HCT116 (cell line): ENCODE data around the gene DQX1. TPM values are rescaled to one million over a fixed set of nuclear protein-coding genes. Genes with fewer than 3 reads are reported as not detected.

Source experiments
- ATAC-seq: fragments of 200-7000 bp; cut with Tn5 transposase; 2 replicates; pipeline ENCODE4 v1.9.1; 2020; ENCODE audit warnings: mild to moderate bottlenecking, moderate library complexity
- BruUV-seq: library from RNA; stranded (reverse); fragments of 400-500 nt; replicated peaks from 2 replicates; lab custom pipeline; 2021; lab: Mats Ljungman, UMichigan
- CTCF ChIA-PET: fragments of 300-600 bp; sonication (Branson Sonifier 250); formaldehyde crosslinking; loops from one replicate; lab custom pipeline; 2021; ENCODE audit warnings: antibody characterized with exemption; lab: Charles Lee
- POLR2A ChIA-PET: fragments of 300-600, 350-600 bp; sonication (Branson Sonifier 250); formaldehyde crosslinking; loops from one replicate; lab custom pipeline; 2021; ENCODE audit warnings: antibody characterized with exemption; lab: Charles Lee
- RAD21 ChIA-PET, 2 experiments: fragments of 300-600 bp; sonication (Branson Sonifier 250); formaldehyde crosslinking; loops; one replicate each; lab custom pipeline; 2023; ENCODE audit warnings: low total read pairs in 2 of 2; ENCODE audit not compliant: uncharacterized antibody in 2 of 2, unreplicated experiment in 2 of 2, low non-redundant PET in 1 of 2; lab: Charles Lee
- DNase-seq: peaks from one replicate; pipeline ENCODE4 v3.0.0-alpha.2; 2010; ENCODE audit warnings: low read depth, low spot score
- H2AFZ ChIP-seq: fragments of 200-600 bp; shearing (Covaris generic), sonication (generic); 2 replicates; pipeline ENCODE4 v1.6.1; 2017; ENCODE audit warnings: low read depth, mixed run types, mixed read lengths, antibody characterized with exemption, low read length; ENCODE audit not compliant: poor library complexity, severe bottlenecking
- H3K27ac ChIP-seq: 2 replicates; pipeline ENCODE4 v1.5.1; 2012; ENCODE audit warnings: low read depth, low read length
- H3K27me3 ChIP-seq: fragments of 200-600 bp; sonication (generic); 2 replicates; pipeline ENCODE4 v1.6.1; 2016; ENCODE audit warnings: mixed run types, low read length, mixed read lengths; ENCODE audit not compliant: insufficient read depth
- H3K36me3 ChIP-seq, 2 experiments: fragments of 200-500 bp in 1 of 2; fragments of 200-600 bp in 1 of 2; sonication (Bioruptor generic) in 1 of 2; sonication (generic) in 1 of 2; 2 replicates each; pipeline versions ENCODE4 v1.5.1 to v1.6.1; 2014 to 2016; ENCODE audit warnings: low read length in 2 of 2, inconsistent platforms in 1 of 2, mixed read lengths in 1 of 2, mixed run types in 1 of 2; ENCODE audit not compliant: insufficient read depth in 2 of 2, control insufficient read depth in 1 of 2
- H3K4me1 ChIP-seq, 2 experiments: fragments of 200-600 bp in 1 of 2; sonication (generic) in 1 of 2; 2 replicates each; pipeline versions ENCODE4 v1.5.1 to v1.6.1; 2012 to 2017; ENCODE audit warnings: low read length in 2 of 2, inconsistent platforms in 1 of 2, mild to moderate bottlenecking in 1 of 2, mixed read lengths in 1 of 2, mixed run types in 1 of 2, moderate library complexity in 1 of 2; ENCODE audit not compliant: insufficient read depth in 2 of 2, control insufficient read depth in 1 of 2
- H3K4me2 ChIP-seq: fragments of 200-600 bp; sonication (generic); 2 replicates; pipeline ENCODE4 v1.6.1; 2017; ENCODE audit warnings: mixed run types, low read length, mixed read lengths
- H3K4me3 ChIP-seq, 2 experiments: fragments of 200-600 bp in 1 of 2; sonication (generic) in 1 of 2; replicated peaks in 1 of 2; 2 replicates each; pipeline ENCODE4 v1.5.1; 2011 to 2016; ENCODE audit warnings: low read length in 2 of 2, control low read depth in 1 of 2, low read depth in 1 of 2, mild to moderate bottlenecking in 1 of 2, mixed read lengths in 1 of 2, mixed run types in 1 of 2
- H3K79me2 ChIP-seq: fragments of 200-600 bp; sonication (generic); 2 replicates; pipeline ENCODE4 v1.6.1; 2017; ENCODE audit warnings: mild to moderate bottlenecking, mixed run types, low read length, moderate library complexity, mixed read lengths; ENCODE audit not compliant: insufficient read depth
- H3K9ac ChIP-seq: fragments of 200-600 bp; sonication (generic); 2 replicates; pipeline ENCODE4 v1.6.1; 2016; ENCODE audit warnings: low read length, mixed read lengths
- H3K9me2 ChIP-seq: fragments of 200-600 bp; sonication (generic), shearing (Covaris generic); 2 replicates; pipeline ENCODE4 v1.6.1; 2017; ENCODE audit warnings: mixed run types, mild to moderate bottlenecking, moderate library complexity; ENCODE audit not compliant: insufficient read depth
- H3K9me3 ChIP-seq, 2 experiments: fragments of 200-500 bp in 1 of 2; fragments of 200-600 bp in 1 of 2; sonication (Bioruptor generic) in 1 of 2; sonication (generic) in 1 of 2; 2 replicates each; pipeline ENCODE4 v1.6.1; 2014 to 2017; ENCODE audit warnings: low read length in 2 of 2, mixed read lengths in 2 of 2, inconsistent platforms in 1 of 2, low read depth in 1 of 2, mild to moderate bottlenecking in 1 of 2, mixed run types in 1 of 2, moderate library complexity in 1 of 2; ENCODE audit not compliant: control insufficient read depth in 1 of 2, insufficient read depth in 1 of 2
- H4K20me1 ChIP-seq: fragments of 200-600 bp; sonication (generic), shearing (Covaris generic); 2 replicates; pipeline ENCODE4 v1.6.1; 2017; ENCODE audit warnings: mixed run types, mild to moderate bottlenecking, moderate library complexity; ENCODE audit not compliant: insufficient read depth
- ATF3 ChIP-seq: IDR thresholded peaks from 2 replicates; pipeline ENCODE4 v1.6.1; 2012
- CEBPB ChIP-seq: IDR thresholded peaks from 2 replicates; pipeline ENCODE4 v1.6.1; 2012; ENCODE audit warnings: low read depth
- EGR1 ChIP-seq: IDR thresholded peaks from 2 replicates; pipeline ENCODE4 v1.6.1; 2012; ENCODE audit warnings: low read depth
- EZH2 ChIP-seq: fragments of 200-600 bp; sonication (generic); IDR thresholded peaks from 2 replicates; pipeline ENCODE4 v1.6.1; 2017; ENCODE audit warnings: antibody characterized with exemption, mixed run types
- EZH2phosphoT487 ChIP-seq: fragments of 200-600 bp; IDR thresholded peaks from 2 replicates; pipeline ENCODE4 v1.6.1; 2018; ENCODE audit warnings: antibody characterized with exemption, borderline replicate concordance
- MAX ChIP-seq: IDR thresholded peaks from 2 replicates; pipeline ENCODE4 v1.6.1; 2012
- POLR2AphosphoS5 ChIP-seq: IDR thresholded peaks from 2 replicates; pipeline ENCODE4 v1.6.1; 2011; ENCODE audit warnings: mild to moderate bottlenecking, low read depth, low read length, moderate library complexity
- SIN3A ChIP-seq: IDR thresholded peaks from 2 replicates; pipeline ENCODE4 v1.6.1; 2012; ENCODE audit warnings: low read depth
- SP1 ChIP-seq: IDR thresholded peaks from 2 replicates; pipeline ENCODE4 v1.6.1; 2012; ENCODE audit warnings: low read depth
- TCF7L2 ChIP-seq: IDR thresholded peaks from 2 replicates; pipeline ENCODE4 v1.7.0; 2011; ENCODE audit warnings: borderline replicate concordance, inconsistent platforms; ENCODE audit not compliant: insufficient read depth, insufficient read length; ENCODE audit errors: extremely low read depth
- ZBTB33 ChIP-seq: IDR thresholded peaks from 2 replicates; pipeline ENCODE4 v1.6.1; 2011; ENCODE audit warnings: mild to moderate bottlenecking, low read length, moderate library complexity; ENCODE audit not compliant: insufficient replicate concordance; ENCODE audit errors: extremely low read depth
- ZNF274 ChIP-seq: fragments of 200-500 bp; sonication (Bioruptor generic); IDR thresholded peaks from 2 replicates; pipeline ENCODE4 v1.6.1; 2014; ENCODE audit warnings: mild to moderate bottlenecking, low read depth, low read length, inconsistent platforms
- intact Hi-C: fragments of 100-400 bp; cut with micrococcal nuclease; formaldehyde crosslinking; loops from 2 replicates; pipeline ENCODE4 v1.10.0; 2022
- total RNA-seq: library from RNA; stranded (reverse); gene quantifications from one replicate; pipeline ENCODE4 v1.2.1, GENCODE V29; 2021; ENCODE audit not compliant: unreplicated experiment

The DQX1 gene
- total RNA-seq, 1 experiment from 2014 or later = 0.98 TPM

- Histone ChIP-seq H3K4me2 (peak overlapping the region; percentile 95), H2AFZ (no peak overlapping the region), H3K9me2 (no peaks in the 10 kb centered on the region), H3K27ac (peak overlapping the region; percentile 90), H3K79me2 (peaks cover 16% of the 10 kb centered on the region; the same call in 1 of the 2 replicates), H3K36me3 (peaks cover 7 to 9% of the 10 kb centered on the region in 2 experiments; a peak in 3 of 4 replicates), H3K27me3 (no peaks in the 10 kb centered on the region), H3K9ac (peak overlapping the region; percentile 98), H4K20me1 (no peaks in the 10 kb centered on the region), H3K9me3 (no peaks in the 10 kb centered on the region), H3K4me3 (peak overlapping the region; percentile 93 to 97), H3K4me1 (peaks cover 12 to 36% of the 10 kb centered on the region in 2 experiments; a peak in 3 of 4 replicates)
- POLR2A ChIA-PET = interaction anchor here (1.0 kb wide), 1 partner anchor 48 kb away, joined by 3 read pairs; the partner anchor contains the start of gene PCGF1
- ATAC-seq = peak; percentile 75
- intact Hi-C loops = no loop called here
- no TSS peak for BruUV-seq
- CTCF ChIA-PET = no interaction called here
- no peak for DNase-seq
- RAD21 ChIA-PET = no interaction called here
- TF ChIP-seq SP1 (no peak), ZNF274 (no peak), POLR2AphosphoS5 (no peak; the same call in 1 of the 2 replicates), MAX (no peak), TCF7L2 (no peak), ZBTB33 (no peak), EGR1 (no peak), CEBPB (no peak), SIN3A (no peak), EZH2 (no peak), ATF3 (no peak), EZH2phosphoT487 (no peak)
These were observed 28.9 kb upstream of the DQX1 start for GRCh38 chr2:74554820-74555531.
